T-helper 17 cell (primary cell): ENCODE measurements around the gene NELL1. TPM values are rescaled to one million over a fixed set of nuclear protein-coding genes. Genes with fewer than 3 reads are reported as not detected.
A peak's percentile ranks its signal among the peaks of the same experiment; 100 is the strongest.

ENCODE experiments used
- ATAC-seq: fragments of 150-1000 bp; cut with Tn5 transposase; 2 replicates; pipeline ENCODE4 v1.10.0; 2021; ENCODE audit warnings: mild to moderate bottlenecking, moderate library complexity
- DNase-seq, 3 donors: peaks; one replicate each; pipeline versions ENCODE4 v3.0.0 to v3.0.0-alpha.2; 2020 to 2021
- H3K9me3 ChIP-seq: one replicate; pipeline ENCODE4 v1.7.0; 2013; ENCODE audit warnings: low read length, mild to moderate bottlenecking; ENCODE audit not compliant: control insufficient read depth, poor library complexity, severe bottlenecking
- H3K27ac Mint-ChIP-seq: one replicate; pipeline ENCODE4 v1.8.0; 2022; ENCODE audit warnings: mild to moderate bottlenecking, moderate library complexity, mixed read lengths
- H3K27me3 Mint-ChIP-seq: one replicate; pipeline ENCODE4 v1.8.0; 2022; ENCODE audit warnings: mixed read lengths
- H3K36me3 Mint-ChIP-seq: one replicate; pipeline ENCODE4 v1.8.0; 2022; ENCODE audit warnings: low read depth, mixed read lengths
- H3K4me1 Mint-ChIP-seq: one replicate; pipeline ENCODE4 v1.8.0; 2022; ENCODE audit warnings: mild to moderate bottlenecking, mixed read lengths
- H3K4me3 Mint-ChIP-seq: one replicate; pipeline ENCODE4 v1.8.0; 2022; ENCODE audit warnings: mild to moderate bottlenecking, moderate library complexity, mixed read lengths
- total RNA-seq, 4 donors: library from RNA in 2 of 4; stranded (reverse) in 2 of 4; gene quantifications; one replicate each; pipeline ENCODE4 v1.2.3 and lab custom pipeline; 2022 to 2026

NELL1 gene
- not detected for total RNA-seq
- total RNA-seq (lab: John Stamatoyannopoulos, UW), result 0 reads per million in 2 donors

DNA sequence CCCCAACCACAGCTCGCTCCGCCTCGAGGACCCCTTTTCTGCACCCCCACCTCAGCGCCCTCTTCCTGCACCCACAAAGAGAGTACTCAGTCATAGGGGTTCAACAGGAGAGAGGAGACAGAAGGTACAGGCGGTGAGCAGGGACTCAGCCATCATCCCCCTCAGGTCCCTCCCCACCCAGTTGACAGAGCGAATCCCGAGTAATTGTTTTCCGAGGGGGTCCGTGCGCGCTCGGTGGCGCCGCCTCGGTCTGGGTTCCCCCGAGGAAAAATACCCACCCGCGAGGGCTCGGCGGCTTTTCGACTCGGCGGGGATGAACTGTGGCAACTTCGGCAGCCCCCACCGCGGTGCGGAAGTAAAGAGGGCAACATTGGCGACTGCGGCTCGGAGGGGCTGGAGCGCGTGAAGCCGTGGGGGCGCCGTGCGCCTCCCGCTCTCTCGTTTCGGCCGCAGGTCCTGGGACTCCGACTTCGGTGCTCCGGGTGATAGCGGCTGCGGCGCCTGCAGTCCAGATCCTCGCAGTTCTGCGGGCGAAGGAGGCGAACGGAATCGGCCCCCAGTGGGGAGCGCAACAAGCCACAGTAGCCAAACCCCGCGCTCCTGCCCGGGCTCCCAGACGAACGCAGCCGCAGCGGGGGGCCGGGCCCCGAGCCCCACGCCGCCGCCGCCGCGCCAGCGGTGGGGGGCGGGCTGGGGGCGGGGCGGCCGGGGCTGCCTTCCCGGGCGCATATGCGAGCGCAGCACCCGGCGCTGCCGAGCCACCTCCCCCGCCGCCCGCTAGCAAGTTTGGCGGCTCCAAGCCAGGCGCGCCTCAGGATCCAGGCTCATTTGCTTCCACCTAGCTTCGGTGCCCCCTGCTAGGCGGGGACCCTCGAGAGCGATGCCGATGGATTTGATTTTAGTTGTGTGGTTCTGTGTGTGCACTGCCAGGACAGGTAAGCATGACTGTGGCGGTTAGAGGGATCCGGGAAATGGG is at the start of gene NELL1:
TSS of gene NELL1 (plus strand) at position 743 of the 976 bp plus-strand sequence.
- H3K36me3 Mint-ChIP-seq, result peaks cover 7% of the 10 kb centered on the region

DNA sequence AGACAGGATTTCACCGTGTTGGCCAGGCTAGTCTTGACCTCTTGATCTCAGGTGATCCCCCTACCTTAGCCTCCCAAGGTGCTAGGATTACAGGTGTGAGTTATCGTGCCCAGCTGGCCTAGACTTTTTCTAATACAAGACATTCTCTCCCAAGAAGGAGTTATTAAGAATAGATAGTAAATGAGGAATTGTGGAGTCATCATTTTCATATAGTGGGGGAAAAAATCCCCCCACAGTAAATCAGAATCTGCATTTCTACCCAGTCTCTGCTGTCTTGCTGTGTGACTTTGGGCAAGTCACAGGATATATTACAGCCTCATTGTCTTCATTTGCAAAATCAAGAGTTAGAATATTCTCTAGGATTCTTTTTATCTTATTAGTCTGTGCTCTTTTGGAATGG is 48.4 kb upstream of the NELL1 start:
- ATAC-seq (no peak), DNase-seq (no peak)
- Mint-ChIP-seq H3K27ac (no peak overlapping the region), H3K4me3 (no peak overlapping the region), H3K36me3 (no peaks in the 10 kb centered on the region), H3K27me3 (peaks cover 67% of the 10 kb centered on the region), H3K4me1 (no peaks in the 10 kb centered on the region)
- H3K9me3 ChIP-seq, result no peaks in the 10 kb centered on the region

More for the DNA sequence above, at the start of gene NELL1:
- H3K27ac Mint-ChIP-seq, result no peak within 1 kb of the TSS
- no peak for DNase-seq
- peaks cover 88% of the 10 kb centered on the region for H3K27me3 Mint-ChIP-seq
- no peak for ATAC-seq
- peak within 1 kb of the TSS; percentile 68 for H3K4me3 Mint-ChIP-seq
- H3K9me3 ChIP-seq, result no peaks in the 10 kb centered on the region
- H3K4me1 Mint-ChIP-seq, result peaks cover 6% of the 10 kb centered on the region

DNA sequence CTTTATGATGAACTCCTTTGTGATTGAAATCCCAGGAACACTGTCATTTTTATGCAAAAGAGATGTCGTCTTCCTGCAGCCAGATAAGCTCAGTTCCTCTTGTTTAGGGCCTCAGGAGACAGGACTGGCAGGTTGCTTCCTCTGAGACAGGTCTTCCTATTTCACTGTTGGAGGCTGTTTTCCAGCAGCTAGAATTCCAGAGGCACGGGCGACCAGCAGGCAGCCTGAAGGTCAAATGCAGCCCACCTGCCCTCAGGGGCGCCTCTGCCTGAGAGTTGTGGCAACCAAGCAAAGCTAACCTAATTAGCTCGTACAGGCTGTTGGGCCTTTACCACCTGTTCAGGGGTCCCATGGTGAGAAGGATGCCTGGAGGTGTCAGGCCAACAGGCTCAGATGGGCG is 47.7 kb upstream of the NELL1 start:
- no peaks in the 10 kb centered on the region for H3K9me3 ChIP-seq
- H3K4me1 Mint-ChIP-seq, result no peaks in the 10 kb centered on the region
- peaks cover 67% of the 10 kb centered on the region for H3K27me3 Mint-ChIP-seq
- no peak for ATAC-seq
- no peak for DNase-seq
- H3K27ac Mint-ChIP-seq, result no peak overlapping the region
- no peaks in the 10 kb centered on the region for H3K36me3 Mint-ChIP-seq
- no peak overlapping the region for H3K4me3 Mint-ChIP-seq

DNA sequence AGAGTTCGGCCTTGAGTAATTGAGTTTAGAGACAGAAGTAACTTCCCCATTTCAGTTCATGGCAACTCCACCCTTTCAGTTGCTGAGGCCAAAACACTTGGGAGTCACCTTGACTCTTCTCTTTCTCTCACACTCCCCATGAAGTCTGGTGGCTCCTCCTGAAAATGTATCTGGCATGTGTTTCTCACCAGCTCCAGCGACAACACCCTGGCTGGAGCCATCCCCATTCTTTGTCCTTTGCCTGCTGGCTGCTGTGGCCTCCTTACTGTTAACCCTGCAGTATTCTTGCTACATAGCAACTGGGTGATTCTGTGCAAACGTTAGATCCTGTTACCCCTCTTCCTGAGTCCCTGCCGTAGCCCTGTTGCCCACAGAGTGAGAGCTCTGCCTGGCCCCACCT is 46.1 kb upstream of the NELL1 start:
- no peak overlapping the region for H3K27ac Mint-ChIP-seq
- DNase-seq (no peak), ATAC-seq (no peak)
- H3K4me1 Mint-ChIP-seq, result no peaks in the 10 kb centered on the region
- H3K4me3 Mint-ChIP-seq, result no peak overlapping the region
- H3K27me3 Mint-ChIP-seq, result peaks cover 70% of the 10 kb centered on the region
- H3K9me3 ChIP-seq, result no peaks in the 10 kb centered on the region
- no peaks in the 10 kb centered on the region for H3K36me3 Mint-ChIP-seq

DNA sequence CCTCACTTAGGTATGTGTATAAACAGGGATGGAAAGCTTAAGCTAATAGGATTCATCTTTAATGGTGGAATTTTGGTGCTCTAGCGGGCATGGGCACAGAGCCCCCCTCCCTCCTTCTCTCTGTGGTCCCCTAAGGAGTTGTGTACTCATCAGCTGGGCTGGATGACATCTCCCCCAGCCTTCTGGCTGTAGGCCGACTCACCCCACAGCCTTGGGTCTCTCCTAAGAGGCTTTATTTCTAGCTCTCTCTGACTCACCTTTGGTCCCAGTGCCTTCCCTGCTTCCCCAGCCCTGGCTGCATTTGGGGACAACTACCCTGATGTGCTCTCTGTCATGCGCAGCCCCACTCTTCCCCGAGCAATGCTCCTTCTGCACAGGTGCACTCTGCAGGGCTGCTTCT is 43.1 kb upstream of the NELL1 start:
- no peaks in the 10 kb centered on the region for H3K36me3 Mint-ChIP-seq
- ATAC-seq (no peak), DNase-seq (no peak)
- H3K27ac Mint-ChIP-seq, result no peak overlapping the region
- H3K9me3 ChIP-seq, result no peaks in the 10 kb centered on the region
- peaks cover 53% of the 10 kb centered on the region for H3K27me3 Mint-ChIP-seq
- H3K4me3 Mint-ChIP-seq, result no peak overlapping the region
- no peaks in the 10 kb centered on the region for H3K4me1 Mint-ChIP-seq

DNA sequence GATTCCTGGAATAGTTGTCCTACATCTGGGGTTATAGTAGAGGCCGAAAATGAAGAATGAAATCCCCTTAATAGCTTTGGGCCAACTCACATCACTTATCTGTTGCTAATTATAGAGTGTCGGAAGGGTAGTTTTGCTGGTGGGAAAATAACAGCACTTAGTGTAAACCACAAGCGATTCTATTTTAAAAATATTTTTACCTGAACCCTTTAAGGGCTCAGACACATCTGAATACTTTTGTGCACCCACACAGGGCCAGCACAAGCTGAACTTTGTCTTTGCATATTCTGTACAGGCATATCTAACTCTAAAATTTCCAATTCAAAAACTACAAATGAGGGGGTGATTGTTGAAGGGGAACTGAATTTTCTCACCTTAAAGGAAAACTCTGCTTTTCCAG is 42.4 kb upstream of the NELL1 start:
- no peak overlapping the region for H3K27ac Mint-ChIP-seq

DNA sequence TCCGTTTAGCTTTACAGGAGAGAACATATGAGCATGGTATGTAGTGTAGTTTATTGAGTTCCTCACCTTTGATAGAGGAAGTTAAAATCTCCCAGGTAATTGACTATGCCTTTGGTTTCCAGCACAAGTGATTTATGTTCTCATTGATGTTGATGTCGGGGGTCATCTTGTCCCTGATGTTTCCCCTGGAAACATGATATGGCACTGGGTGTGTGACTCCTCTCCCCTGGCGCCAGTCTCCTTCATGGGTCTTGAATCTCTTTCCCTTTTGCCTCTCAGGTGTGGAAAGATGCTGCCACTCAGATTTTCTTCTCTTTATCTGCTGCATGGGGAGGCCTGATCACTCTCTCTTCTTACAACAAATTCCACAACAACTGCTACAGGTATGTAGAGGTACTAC is 41.7 kb upstream of the NELL1 start:
- Mint-ChIP-seq H3K4me3 (no peak overlapping the region), H3K4me1 (no peaks in the 10 kb centered on the region), H3K27me3 (peaks cover 49% of the 10 kb centered on the region), H3K27ac (no peak overlapping the region), H3K36me3 (no peaks in the 10 kb centered on the region)
- no peaks in the 10 kb centered on the region for H3K9me3 ChIP-seq
- no peak for ATAC-seq
- DNase-seq, result no peak

More for the DNA sequence above, 42.4 kb upstream of the NELL1 start:
- H3K4me3 Mint-ChIP-seq, result no peak overlapping the region
- H3K27me3 Mint-ChIP-seq, result peaks cover 51% of the 10 kb centered on the region
- no peak for DNase-seq
- H3K36me3 Mint-ChIP-seq, result no peaks in the 10 kb centered on the region
- no peak for ATAC-seq
- no peaks in the 10 kb centered on the region for H3K9me3 ChIP-seq
- H3K4me1 Mint-ChIP-seq, result no peaks in the 10 kb centered on the region

DNA sequence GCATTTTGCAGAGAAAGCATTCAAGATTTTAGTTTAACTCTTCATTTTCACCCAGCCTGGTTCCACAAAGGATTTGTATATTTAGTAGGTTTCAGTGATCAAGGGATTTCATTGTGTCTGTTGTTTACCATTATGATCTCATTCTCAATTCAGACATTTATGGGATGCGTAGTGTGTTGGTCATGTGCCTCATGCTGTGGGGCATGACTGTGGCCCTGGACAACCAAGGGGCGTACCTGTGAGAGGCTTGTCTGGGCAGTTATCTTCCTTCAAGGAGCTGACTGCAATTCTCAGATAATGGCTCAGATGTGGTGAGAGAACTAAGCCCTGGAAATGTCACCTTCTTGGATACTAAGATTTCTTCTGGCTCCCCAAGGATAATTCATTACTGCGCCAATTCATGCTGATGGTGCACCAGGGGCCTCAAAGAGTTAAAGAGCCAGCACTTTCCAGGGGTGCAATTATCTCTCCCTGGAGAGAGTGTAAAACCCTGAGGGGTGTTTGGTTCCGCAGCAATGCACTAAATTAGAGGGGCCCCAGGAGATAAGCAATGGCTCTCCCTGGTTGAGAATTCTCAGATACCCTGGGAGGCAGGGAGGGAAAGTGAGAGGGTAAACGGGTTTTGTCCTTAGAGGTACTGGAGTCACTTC is 37.7 kb upstream of the NELL1 start:
- DNase-seq (no peak), ATAC-seq (no peak)
- peaks cover 39% of the 10 kb centered on the region for H3K27me3 Mint-ChIP-seq
- H3K27ac Mint-ChIP-seq, result no peak overlapping the region
- H3K4me1 Mint-ChIP-seq, result no peaks in the 10 kb centered on the region
- H3K36me3 Mint-ChIP-seq, result no peaks in the 10 kb centered on the region
- H3K4me3 Mint-ChIP-seq, result no peak overlapping the region
- no peaks in the 10 kb centered on the region for H3K9me3 ChIP-seq

DNA sequence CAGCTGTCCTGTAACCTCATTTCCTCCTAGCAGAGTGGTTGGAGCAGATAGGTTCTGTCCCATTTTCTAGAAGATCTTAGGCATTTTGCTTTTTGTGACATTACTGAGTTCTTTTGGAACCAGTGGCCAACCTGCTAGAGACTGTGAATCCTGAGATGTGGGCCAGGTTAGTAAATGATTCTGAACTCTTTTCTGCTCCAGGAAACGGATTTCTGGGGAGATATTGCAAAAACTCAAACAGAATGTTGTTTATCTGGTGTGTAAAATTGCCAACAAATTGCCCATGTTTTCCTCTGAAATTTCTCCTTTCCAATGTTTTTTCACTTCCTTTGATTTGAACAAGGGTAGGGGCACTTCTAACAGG is 37.2 kb upstream of the NELL1 start:
- DNase-seq (no peak), ATAC-seq (no peak)
- peaks cover 36% of the 10 kb centered on the region for H3K27me3 Mint-ChIP-seq
- no peak overlapping the region for H3K27ac Mint-ChIP-seq
- H3K4me1 Mint-ChIP-seq, result no peaks in the 10 kb centered on the region
- no peaks in the 10 kb centered on the region for H3K36me3 Mint-ChIP-seq
- H3K4me3 Mint-ChIP-seq, result no peak overlapping the region
- no peaks in the 10 kb centered on the region for H3K9me3 ChIP-seq

DNA sequence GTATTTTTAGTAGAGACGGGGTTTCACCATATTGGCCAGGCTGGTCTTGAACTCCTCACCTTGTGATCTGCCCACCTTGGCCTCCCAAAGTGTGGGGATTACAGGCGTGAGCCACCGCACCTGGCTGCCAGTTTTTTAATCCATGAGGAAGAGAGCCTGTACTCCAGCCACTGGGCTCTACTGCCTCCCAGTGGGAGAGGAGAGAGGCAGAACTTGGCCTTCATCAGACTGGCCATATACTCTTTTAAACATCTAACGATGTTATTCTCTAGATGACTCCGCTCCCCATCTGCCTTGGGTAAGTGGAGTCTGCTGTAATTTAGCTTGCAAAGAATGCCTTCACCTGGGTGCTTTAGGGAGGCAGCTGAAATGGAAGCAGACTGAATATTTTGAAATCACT is 35.3 kb upstream of the NELL1 start:
- Mint-ChIP-seq H3K27ac (no peak overlapping the region), H3K36me3 (no peaks in the 10 kb centered on the region), H3K4me1 (no peaks in the 10 kb centered on the region), H3K4me3 (no peak overlapping the region), H3K27me3 (peaks cover 37% of the 10 kb centered on the region)
- ATAC-seq (no peak), DNase-seq (no peak)
- H3K9me3 ChIP-seq, result no peaks in the 10 kb centered on the region

DNA sequence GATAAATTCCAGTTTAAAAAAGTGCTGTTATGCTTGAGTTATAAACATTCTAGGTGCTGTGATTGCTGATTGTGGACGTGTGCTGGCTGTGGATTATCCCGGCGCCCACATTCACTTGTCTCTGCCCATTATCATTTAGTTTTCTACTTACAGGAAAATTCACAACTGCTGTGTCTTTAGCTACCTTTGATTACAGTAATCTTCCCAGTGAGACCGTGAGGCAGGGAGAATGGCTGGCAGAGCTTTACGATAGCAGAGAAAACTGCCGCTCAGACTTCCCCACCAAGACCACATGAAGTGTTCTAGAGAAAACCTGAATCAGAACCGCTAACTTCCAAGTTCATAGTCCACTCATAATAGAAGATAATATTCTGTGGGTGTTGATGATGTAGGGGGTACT is 34.6 kb upstream of the NELL1 start:
- H3K27me3 Mint-ChIP-seq, result peaks cover 37% of the 10 kb centered on the region
- no peaks in the 10 kb centered on the region for H3K36me3 Mint-ChIP-seq
- no peak overlapping the region for H3K27ac Mint-ChIP-seq
- H3K9me3 ChIP-seq, result no peaks in the 10 kb centered on the region
- no peak overlapping the region for H3K4me3 Mint-ChIP-seq
- DNase-seq (no peak), ATAC-seq (no peak)
- H3K4me1 Mint-ChIP-seq, result no peaks in the 10 kb centered on the region

DNA sequence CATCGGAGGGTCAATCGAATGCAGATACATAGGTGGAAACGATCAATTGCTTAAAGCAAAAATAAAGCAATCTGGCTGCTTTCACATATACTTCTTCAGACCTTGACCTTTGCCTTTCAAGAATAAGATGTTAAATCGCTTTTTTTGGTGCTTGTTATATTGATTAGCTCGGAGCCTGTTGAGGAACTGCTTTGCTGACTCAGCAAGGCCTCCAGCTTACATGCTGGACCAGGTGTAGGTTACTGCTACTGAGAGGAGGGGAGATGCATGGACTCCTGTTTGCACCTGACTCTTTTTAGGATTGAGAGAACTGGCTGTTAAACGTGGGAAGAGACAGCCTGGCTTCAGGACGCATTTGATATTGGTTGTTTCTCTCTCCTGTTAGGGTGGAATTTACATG is 31.3 kb upstream of the NELL1 start:
- no peak overlapping the region for H3K27ac Mint-ChIP-seq
- DNase-seq, result no peak
- ATAC-seq, result no peak
- no peak overlapping the region for H3K4me3 Mint-ChIP-seq
- no peaks in the 10 kb centered on the region for H3K9me3 ChIP-seq
- no peaks in the 10 kb centered on the region for H3K4me1 Mint-ChIP-seq
- no peaks in the 10 kb centered on the region for H3K36me3 Mint-ChIP-seq
- peaks cover 42% of the 10 kb centered on the region for H3K27me3 Mint-ChIP-seq

DNA sequence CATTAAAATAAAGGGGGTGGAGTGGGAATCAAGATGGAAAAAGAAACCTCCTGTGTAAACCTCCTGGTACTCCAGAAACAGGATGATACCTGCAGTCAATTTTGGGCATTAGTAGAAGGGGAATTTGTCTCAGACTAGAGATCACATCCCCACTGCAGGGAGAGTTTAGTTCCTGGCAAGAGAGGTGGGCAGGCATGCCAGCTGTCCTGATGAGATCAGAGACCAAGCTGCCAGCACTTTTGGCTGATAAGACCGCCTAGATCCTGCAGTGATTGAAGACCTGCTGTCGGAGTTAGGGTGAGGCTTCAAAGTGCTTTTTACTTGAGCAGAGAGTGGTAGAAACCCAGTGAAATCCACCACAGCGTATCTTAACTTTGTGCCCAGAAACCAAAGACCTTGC is 29.7 kb upstream of the NELL1 start:
- ATAC-seq (no peak), DNase-seq (no peak)

More for the DNA sequence above, 29.7 kb upstream of the NELL1 start:
- Mint-ChIP-seq H3K36me3 (no peaks in the 10 kb centered on the region), H3K4me3 (no peak overlapping the region), H3K4me1 (no peaks in the 10 kb centered on the region), H3K27me3 (peaks cover 49% of the 10 kb centered on the region), H3K27ac (no peak overlapping the region)
- no peaks in the 10 kb centered on the region for H3K9me3 ChIP-seq
